HG02970 (cell line): ENCODE data around the gene TTF2.

ENCODE experiments used
- ATAC-seq: cut with Tn5 transposase; IDR thresholded peaks from one replicate; pipeline ENCODE4 v1.9.1; 2021; ENCODE audit warnings: mild to moderate bottlenecking, moderate library complexity, moderate number of reproducible peaks; ENCODE audit not compliant: unreplicated experiment, low FRiP score

The TTF2 gene

GRCh38 chr1:117059678-117060440 lies at the start of gene TTF2:
TSS of gene TTF2 (plus strand) at chr1:117060326. CDS start at chr1:117060347, 21 bp downstream.
- ATAC-seq = peak; percentile 89

GRCh38 chr1:117011334-117011733 lies 48.8 kb upstream of the TTF2 start:
- no peak for ATAC-seq

- ATAC-seq = no peak
These were observed 46.7 kb upstream of the TTF2 start for GRCh38 chr1:117013309-117013858.

GRCh38 chr1:117014209-117014608 lies 45.9 kb upstream of the TTF2 start:
- ATAC-seq = no peak

GRCh38 chr1:117015724-117016123 lies 44.4 kb upstream of the TTF2 start:
- ATAC-seq = no peak

- no peak for ATAC-seq
These were observed 43.1 kb upstream of the TTF2 start for GRCh38 chr1:117017062-117017461.

- ATAC-seq = no peak
These were observed 42.5 kb upstream of the TTF2 start for GRCh38 chr1:117017648-117018047.

- ATAC-seq = no peak
These were observed 39.5 kb upstream of the TTF2 start for GRCh38 chr1:117020526-117021156.

GRCh38 chr1:117022114-117022513 lies 38.0 kb upstream of the TTF2 start:
- ATAC-seq = no peak

GRCh38 chr1:117025568-117025967 lies 34.6 kb upstream of the TTF2 start:
- ATAC-seq = no peak

GRCh38 chr1:117026361-117026760 lies 33.8 kb upstream of the TTF2 start:
- no peak for ATAC-seq

- no peak for ATAC-seq
These were observed 30.4 kb upstream of the TTF2 start for GRCh38 chr1:117029685-117030084.

- ATAC-seq = no peak
These were observed 29.8 kb upstream of the TTF2 start for GRCh38 chr1:117030271-117030877.

- no peak for ATAC-seq
These were observed 27.9 kb upstream of the TTF2 start for GRCh38 chr1:117032266-117032665.

- no peak for ATAC-seq
These were observed 27.2 kb upstream of the TTF2 start for GRCh38 chr1:117032681-117033539.

GRCh38 chr1:117033772-117034171 lies 26.4 kb upstream of the TTF2 start:
- ATAC-seq = no peak

- ATAC-seq = no peak
These were observed 25.3 kb upstream of the TTF2 start for GRCh38 chr1:117034791-117035290.

GRCh38 chr1:117036018-117036461 lies 24.1 kb upstream of the TTF2 start:
- no peak for ATAC-seq

- ATAC-seq = no peak
These were observed 22.3 kb upstream of the TTF2 start for GRCh38 chr1:117037802-117038201.

- no peak for ATAC-seq
These were observed 21.9 kb upstream of the TTF2 start for GRCh38 chr1:117038236-117038635.
